Hepatocyte (in vitro differentiated cells): ENCODE measurements around the gene CTDNEP1. TPM values are rescaled to one million over a fixed set of nuclear protein-coding genes. Genes with fewer than 3 reads are reported as not detected.

Experiments used
- DNase-seq: peaks from one replicate; pipeline ENCODE4 v3.0.0-alpha.2; 2016; ENCODE audit warnings: low spot score
- H2AFZ ChIP-seq: fragments of 200-600 bp; sonication (generic); 2 replicates; pipeline ENCODE4 v1.6.0; 2016; ENCODE audit warnings: antibody characterized with exemption, mild to moderate bottlenecking
- H3K27ac ChIP-seq: fragments of 200-600 bp; sonication (generic); 2 replicates; pipeline ENCODE4 v1.5.1; 2016; ENCODE audit warnings: mild to moderate bottlenecking
- H3K27me3 ChIP-seq: fragments of 200-600 bp; sonication (generic); 2 replicates; pipeline ENCODE4 v1.6.1; 2016
- H3K36me3 ChIP-seq: fragments of 200-600 bp; sonication (generic); replicated peaks from 2 replicates; pipeline ENCODE4 v1.5.1; 2016; ENCODE audit warnings: low read depth; ENCODE audit not compliant: insufficient read depth
- H3K4me1 ChIP-seq: fragments of 200-600 bp; sonication (generic); 2 replicates; pipeline ENCODE4 v1.5.1; 2016; ENCODE audit warnings: mild to moderate bottlenecking, moderate library complexity; ENCODE audit not compliant: insufficient read depth
- H3K4me2 ChIP-seq: fragments of 200-600 bp; sonication (generic); 2 replicates; pipeline ENCODE4 v1.6.0; 2016
- H3K4me3 ChIP-seq: fragments of 200-600 bp; sonication (generic); 2 replicates; pipeline ENCODE4 v1.5.1; 2016; ENCODE audit warnings: mild to moderate bottlenecking
- H3K79me2 ChIP-seq: fragments of 200-600 bp; sonication (generic); 2 replicates; pipeline ENCODE4 v1.6.0; 2017; ENCODE audit warnings: mild to moderate bottlenecking
- H3K9me2 ChIP-seq: fragments of 200-600 bp; sonication (generic); replicated peaks from 2 replicates; pipeline ENCODE4 v1.6.0; 2017; ENCODE audit warnings: mild to moderate bottlenecking; ENCODE audit not compliant: insufficient read depth
- H3K9me3 ChIP-seq: fragments of 200-600 bp; sonication (generic); 2 replicates; pipeline ENCODE4 v1.5.1; 2016; ENCODE audit warnings: low read depth, mild to moderate bottlenecking
- H4K20me1 ChIP-seq: fragments of 200-600 bp; sonication (generic); 2 replicates; pipeline ENCODE4 v1.6.0; 2016; ENCODE audit warnings: mild to moderate bottlenecking; ENCODE audit not compliant: insufficient read depth, poor library complexity, severe bottlenecking
- EZH2 ChIP-seq: fragments of 200-600 bp; sonication (generic); IDR thresholded peaks from 2 replicates; pipeline ENCODE4 v1.6.1; 2016; ENCODE audit warnings: antibody characterized with exemption, mild to moderate bottlenecking, borderline replicate concordance
- EZH2phosphoT487 ChIP-seq: fragments of 200-600 bp; sonication (generic); IDR thresholded peaks from one replicate; pipeline ENCODE4 v1.6.1; 2018; ENCODE audit warnings: antibody characterized with exemption, mild to moderate bottlenecking, low read depth, moderate library complexity; ENCODE audit not compliant: unreplicated experiment, severe bottlenecking
- WGBS: methylation state at CpG from one replicate; pipeline ENCODE4 v1.1.6; 2016; ENCODE audit warnings: low lambda C conversion rate; ENCODE audit errors: missing lambda C conversion rate; 5-methylcytosine and 5-hydroxymethylcytosine counted together
- polyA plus RNA-seq: library from polyadenylated mRNA; unstranded; fragments of >200 nt; fragmentation: Nextera tagmentation; extraction: Ambion mirVana; gene quantifications from 2 replicates; pipeline ENCODE4 v1.2.1, GENCODE V29; 2016
- total RNA-seq: library from RNA; depleted of rRNA; stranded (reverse); fragments of >200 nt; gene quantifications from 2 replicates; pipeline ENCODE4 v1.2.3, GENCODE V29; 2014
- TF ChIP-seq, protein P1 (sequence below): fragments of 200-600 bp; sonication (generic); IDR thresholded peaks from 2 replicates; pipeline ENCODE4 v1.5.1; 2016; ENCODE audit warnings: antibody characterized with exemption, mild to moderate bottlenecking; ENCODE audit not compliant: poor library complexity

The CTDNEP1 gene
- total and polyA plus RNA-seq, 2 experiments from 2014 or later: 44.6 to 86.9 TPM

DNA sequence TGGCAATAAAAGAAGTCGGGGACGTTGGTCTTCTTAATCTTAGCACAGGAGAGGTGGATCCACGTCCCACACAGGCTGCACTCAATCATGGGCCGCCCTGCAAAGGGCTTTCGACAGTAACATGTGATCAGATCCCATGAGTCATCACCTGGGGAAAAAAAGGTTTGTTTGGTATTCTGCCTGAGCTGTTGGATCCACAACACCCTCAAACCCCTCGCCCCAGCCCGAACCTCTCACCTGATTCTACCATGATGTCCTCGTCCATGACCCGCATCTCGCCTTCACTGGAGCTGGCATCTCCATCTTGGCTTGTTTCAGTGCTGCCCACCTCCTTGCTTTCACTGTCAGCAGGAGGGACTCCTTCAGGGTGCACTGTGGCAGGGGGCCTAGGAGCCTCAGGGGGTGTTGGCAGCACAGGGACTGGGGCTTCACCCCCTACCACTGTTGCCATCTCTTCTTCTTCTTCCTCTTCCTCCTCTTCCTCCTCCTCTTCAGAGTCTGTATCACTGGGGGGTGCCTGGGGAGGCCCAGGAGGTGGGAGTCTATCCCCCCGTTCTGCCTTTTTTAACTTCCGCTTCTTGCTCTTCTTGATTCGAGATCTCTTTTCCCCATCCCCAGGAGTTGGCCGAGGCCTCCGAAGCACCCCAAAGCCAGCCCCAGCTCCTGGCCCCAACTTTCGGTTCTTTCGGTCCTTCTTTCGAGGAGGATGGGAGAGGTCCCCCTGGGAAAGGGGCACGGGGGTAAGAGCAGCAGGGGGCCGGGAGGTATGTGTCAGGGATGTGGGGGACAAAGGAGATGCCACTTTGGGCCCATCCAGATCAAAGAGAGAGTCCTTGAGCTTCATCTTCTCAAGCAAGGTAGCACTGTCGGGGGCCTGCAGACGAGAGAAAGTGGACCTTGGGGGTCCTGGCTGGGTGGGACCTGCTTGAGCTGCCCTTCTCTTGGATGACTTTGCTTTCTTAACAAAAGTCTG lies 15.6 kb downstream of the CTDNEP1 start:
- WGBS: 84% methylated on average over 22 of the region's 22 CpGs
- Histone ChIP-seq H3K9me3 (no peaks in the 10 kb centered on the region), H4K20me1 (peaks cover 21% of the 10 kb centered on the region), H3K36me3 (no peaks in the 10 kb centered on the region), H3K9me2 (no peaks in the 10 kb centered on the region), H3K27ac (peak overlapping the region; percentile 97), H3K4me2 (peak overlapping the region; percentile 92), H3K4me1 (peaks cover 40% of the 10 kb centered on the region), H3K27me3 (no peaks in the 10 kb centered on the region), H3K4me3 (no peak overlapping the region), H2AFZ (no peak overlapping the region), H3K79me2 (peaks cover 84% of the 10 kb centered on the region)
- TF ChIP-seq EZH2phosphoT487 (no peak), EZH2 (no peak)
- TF ChIP-seq, protein P1, sequence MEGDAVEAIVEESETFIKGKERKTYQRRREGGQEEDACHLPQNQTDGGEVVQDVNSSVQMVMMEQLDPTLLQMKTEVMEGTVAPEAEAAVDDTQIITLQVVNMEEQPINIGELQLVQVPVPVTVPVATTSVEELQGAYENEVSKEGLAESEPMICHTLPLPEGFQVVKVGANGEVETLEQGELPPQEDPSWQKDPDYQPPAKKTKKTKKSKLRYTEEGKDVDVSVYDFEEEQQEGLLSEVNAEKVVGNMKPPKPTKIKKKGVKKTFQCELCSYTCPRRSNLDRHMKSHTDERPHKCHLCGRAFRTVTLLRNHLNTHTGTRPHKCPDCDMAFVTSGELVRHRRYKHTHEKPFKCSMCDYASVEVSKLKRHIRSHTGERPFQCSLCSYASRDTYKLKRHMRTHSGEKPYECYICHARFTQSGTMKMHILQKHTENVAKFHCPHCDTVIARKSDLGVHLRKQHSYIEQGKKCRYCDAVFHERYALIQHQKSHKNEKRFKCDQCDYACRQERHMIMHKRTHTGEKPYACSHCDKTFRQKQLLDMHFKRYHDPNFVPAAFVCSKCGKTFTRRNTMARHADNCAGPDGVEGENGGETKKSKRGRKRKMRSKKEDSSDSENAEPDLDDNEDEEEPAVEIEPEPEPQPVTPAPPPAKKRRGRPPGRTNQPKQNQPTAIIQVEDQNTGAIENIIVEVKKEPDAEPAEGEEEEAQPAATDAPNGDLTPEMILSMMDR: no peak
- peak; percentile 73 for DNase-seq

DNA sequence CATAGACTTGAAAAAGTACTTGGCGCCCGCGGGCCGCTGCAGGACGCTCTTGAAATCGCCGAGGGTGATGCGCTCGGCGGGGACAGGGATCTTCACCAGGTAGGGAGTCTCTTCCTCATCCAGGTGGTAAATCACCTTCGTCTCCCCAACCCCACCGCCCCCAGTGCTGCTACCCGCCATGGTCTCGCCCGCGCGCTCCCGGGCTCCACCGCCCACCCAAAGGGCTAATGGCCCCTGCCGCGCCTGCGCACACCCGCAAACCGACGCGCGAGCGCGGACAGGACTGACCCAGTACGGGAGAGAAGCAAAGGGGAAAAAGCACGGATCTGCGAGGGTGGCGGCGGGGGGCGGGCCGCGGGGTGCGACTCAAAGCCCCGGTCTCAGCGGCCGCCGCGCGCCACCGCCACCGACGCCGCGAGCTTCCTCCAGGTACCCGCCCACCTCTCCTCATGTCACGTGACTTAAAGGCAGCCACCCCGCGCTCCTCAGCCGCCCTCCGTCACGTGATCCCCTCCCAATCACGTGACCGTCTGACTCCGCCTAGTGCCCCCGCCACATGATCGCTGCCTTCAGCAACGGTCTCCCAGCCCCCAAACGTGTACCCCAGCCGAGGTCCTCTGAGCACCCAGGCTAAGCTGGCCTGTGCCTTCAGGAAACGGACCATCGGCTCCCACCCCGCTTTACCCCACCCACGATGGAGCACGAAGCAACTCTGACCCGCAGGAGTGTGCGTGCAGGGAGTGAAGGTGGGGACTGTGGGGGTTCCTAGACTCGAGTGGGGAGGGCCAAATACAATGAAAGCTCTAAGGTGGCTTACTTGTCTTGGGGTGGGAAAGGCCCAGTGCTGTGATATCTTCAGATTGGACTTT lies 17.2 kb downstream of the CTDNEP1 start, which contains the start of gene DVL2:
Gene DVL2 (minus strand): TSS at position 435 of the 869 bp plus-strand sequence. CDS start 255 bp downstream, at position 180.
- H3K9me3 ChIP-seq: no peaks in the 10 kb centered on the region
- H3K4me2 ChIP-seq: peak within 1 kb of the TSS; percentile 92
- no peaks in the 10 kb centered on the region for H3K27me3 ChIP-seq
- peak within 1 kb of the TSS; percentile 97 for H3K27ac ChIP-seq
- H3K4me3 ChIP-seq: peak within 1 kb of the TSS; percentile 88
- H3K4me1 ChIP-seq: peaks cover 28% of the 10 kb centered on the region
- peak within 1 kb of the TSS; percentile 43 for H2AFZ ChIP-seq
- no peaks in the 10 kb centered on the region for H3K36me3 ChIP-seq
- peaks cover 89% of the 10 kb centered on the region for H3K79me2 ChIP-seq
- no peak for TF ChIP-seq EZH2phosphoT487
- TF ChIP-seq, protein P1: no peak
- TF ChIP-seq EZH2: no peak
- 5% methylated on average over 31 of the region's 72 CpGs for WGBS
- no peaks in the 10 kb centered on the region for H3K9me2 ChIP-seq
- DNase-seq: peak; percentile 98
- peaks cover 32% of the 10 kb centered on the region for H4K20me1 ChIP-seq

DNA sequence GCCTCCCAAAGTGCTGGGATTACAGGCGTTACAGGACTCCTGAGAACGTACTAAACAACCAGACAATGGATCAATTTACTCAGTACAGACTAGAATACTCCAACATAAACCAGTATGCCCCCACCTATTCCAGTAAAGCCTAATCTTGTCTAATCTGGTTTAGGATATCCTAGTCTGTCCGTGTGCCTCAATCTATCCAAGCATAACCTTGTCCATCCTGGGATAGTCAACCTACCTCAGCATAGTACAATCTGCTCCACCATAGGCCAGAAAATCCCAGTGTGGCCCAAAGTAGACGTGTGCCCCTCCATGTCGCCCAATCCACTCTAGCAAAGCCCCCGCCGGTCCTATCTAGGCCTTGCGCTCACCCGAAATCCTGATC lies 17.8 kb downstream of the CTDNEP1 start:
- H3K4me2 ChIP-seq: peak overlapping the region; percentile 92
- 4% methylated on average over 9 of the region's 9 CpGs for WGBS
- H4K20me1 ChIP-seq: peaks cover 37% of the 10 kb centered on the region
- H3K27ac ChIP-seq: peak overlapping the region; percentile 97
- no peaks in the 10 kb centered on the region for H3K9me3 ChIP-seq
- TF ChIP-seq EZH2: no peak
- TF ChIP-seq, protein P1: no peak
- no peak for TF ChIP-seq EZH2phosphoT487
- H3K27me3 ChIP-seq: no peaks in the 10 kb centered on the region
- no peaks in the 10 kb centered on the region for H3K36me3 ChIP-seq
- peak overlapping the region; percentile 43 for H2AFZ ChIP-seq
- H3K4me3 ChIP-seq: peak overlapping the region; percentile 88
- peaks cover 29% of the 10 kb centered on the region for H3K4me1 ChIP-seq
- no peaks in the 10 kb centered on the region for H3K9me2 ChIP-seq
- H3K79me2 ChIP-seq: peaks cover 90% of the 10 kb centered on the region
- no peak for DNase-seq
